Gastroesophageal sphincter (tissue), 4 donors: ENCODE data around the gene EPS8L3. TPM values are rescaled to one million over a fixed set of nuclear protein-coding genes. Genes with fewer than 3 reads are reported as not detected.
"Not testable (repeated sequence)": the region's sequence is repeated elsewhere in the genome, so short reads cannot be mapped to it uniquely, and the experiment has no call there.

Source experiments
- ATAC-seq: fragments of 150-250 bp; one replicate; pipeline ENCODE4 v1.9.1; 2016; ENCODE audit warnings: mild to moderate bottlenecking, moderate library complexity
- H3K27ac ChIP-seq, 4 donors: fragments of 200-600 bp; sonication (generic) in 3 of 4; 1 replicate in 3 of 4; 2 replicates in 1 of 4; pipeline ENCODE4 v1.5.1; 2016 to 2019
- H3K27me3 ChIP-seq: fragments of 200-600 bp; sonication (generic); one replicate; pipeline ENCODE4 v1.5.1; 2019
- H3K36me3 ChIP-seq, 2 donors: fragments of 200-600 bp; sonication (generic); one replicate each; pipeline ENCODE4 v1.5.1; 2019; ENCODE audit warnings: control low read depth in 1 of 2
- H3K4me1 ChIP-seq, 3 donors: fragments of 200-600 bp; sonication (generic); 1 replicate in 2 of 3; 2 replicates in 1 of 3; pipeline ENCODE4 v1.5.1; 2016 to 2019; ENCODE audit warnings: control low read depth in 2 of 3
- H3K4me3 ChIP-seq, 2 donors: fragments of 200-600 bp; sonication (generic); one replicate each; pipeline ENCODE4 v1.5.1; 2019; ENCODE audit warnings: mild to moderate bottlenecking in 1 of 2, moderate library complexity in 1 of 2
- H3K9me3 ChIP-seq, 3 donors: fragments of 200-600 bp; sonication (generic); one replicate each; pipeline ENCODE4 v1.5.1; 2017 to 2019; ENCODE audit warnings: control low read depth in 2 of 3
- CTCF ChIP-seq, 4 experiments: fragments of 200-600 bp in 2 of 4; fragments of 450-650 bp in 2 of 4; sonication (generic) in 1 of 4; IDR thresholded peaks; one replicate each; pipeline ENCODE4 v1.5.1; 2017 to 2019; ENCODE audit warnings: antibody characterized with exemption in 4 of 4, mild to moderate bottlenecking in 2 of 4, moderate library complexity in 2 of 4
- EP300 ChIP-seq: sonication (generic); formaldehyde crosslinking; IDR thresholded peaks from one replicate; pipeline ENCODE4 v1.6.1; 2017; ENCODE audit warnings: antibody characterized with exemption, mild to moderate bottlenecking
- POLR2A ChIP-seq, 2 donors: fragments of 450-650 bp; IDR thresholded peaks; one replicate each; pipeline ENCODE4 v1.6.1; 2017; ENCODE audit warnings: antibody characterized with exemption in 2 of 2, mild to moderate bottlenecking in 2 of 2, moderate library complexity in 1 of 2
- POLR2AphosphoS5 ChIP-seq: sonication (generic); formaldehyde crosslinking; IDR thresholded peaks from one replicate; pipeline ENCODE4 v1.6.1; 2017; ENCODE audit warnings: antibody characterized with exemption
- WGBS, 2 donors: methylation state at CpG; one replicate each; pipeline ENCODE4 v1.1.5; 2018; ENCODE audit warnings: low coverage in 1 of 2; 5-methylcytosine and 5-hydroxymethylcytosine counted together
- total RNA-seq, 4 donors: library from RNA; depleted of rRNA; stranded (reverse); fragments of >200 nt; gene quantifications; one replicate each; pipeline ENCODE4 v1.1.0, GENCODE V29; 2016

The EPS8L3 gene
- total RNA-seq, 4 donors from 2014 or later = 0.12 TPM; not detected in 3

GRCh38 chr1:109704173-109704572 is 59.5 kb downstream of the EPS8L3 start:
- Histone ChIP-seq H3K4me1 (no peaks in the 10 kb centered on the region), H3K9me3 (peaks cover 0 to 7% (median 0%) of the 10 kb centered on the region in 3 donors), H3K27me3 (no peaks in the 10 kb centered on the region), H3K27ac (no peak overlapping the region), H3K36me3 (no peaks in the 10 kb centered on the region), H3K4me3 (no peak overlapping the region)
- no peak for TF ChIP-seq POLR2A (IDR thresholded peaks at IDR 0.05)
- no peak for TF ChIP-seq EP300
- no peak for TF ChIP-seq CTCF (IDR thresholded peaks at IDR 0.05)
- TF ChIP-seq POLR2AphosphoS5 = no peak
- 69 to 83% methylated on average over 8 of the region's 8 CpGs for WGBS, 2 donors
- ATAC-seq = no peak

- H3K9me3 ChIP-seq, H3K4me1 ChIP-seq, H3K36me3 ChIP-seq, ATAC-seq, H3K27me3 ChIP-seq, H3K4me3 ChIP-seq, H3K27ac ChIP-seq: not testable (repeated sequence)
- 89 to 94% methylated on average over 3 of the region's 3 CpGs for WGBS, 2 donors
These were observed 60.8 kb downstream of the EPS8L3 start for GRCh38 chr1:109702940-109703339.

Other genes starting within 250 kb of the EPS8L3 start
- gene GPR61, start 224.1 kb downstream of the EPS8L3 start, total RNA-seq = not detected
- gene GNAI3, start 215.3 kb downstream of the EPS8L3 start, total RNA-seq = 1 to 10 TPM; 6.6 to 9.4 (median 8.0) TPM
- not detected for gene GNAT2, start 144.3 kb downstream of the EPS8L3 start, total RNA-seq
- 10 to 100 TPM; 28.9 to 38.0 (median 35.6) TPM for gene AMPD2, start 144.1 kb downstream of the EPS8L3 start, total RNA-seq
- gene GSTM4, start 107.8 kb downstream of the EPS8L3 start, total RNA-seq = 10 to 100 TPM; 21.4 to 71.0 (median 42.4) TPM
- gene GSTM2, start 95.9 kb downstream of the EPS8L3 start, total RNA-seq = 10 to 100 TPM; 10.4 to 93.7 (median 42.2) TPM
- 10 to 100 TPM in 1 of 4 donors, not detected in 3; 33.1 TPM for gene GSTM1, start 76.1 kb downstream of the EPS8L3 start, total RNA-seq
- 1 to 10 TPM; 2.7 to 9.2 (median 6.3) TPM for gene GSTM5, start 51.7 kb downstream of the EPS8L3 start, total RNA-seq
- gene GSTM3, start 22.9 kb downstream of the EPS8L3 start, total RNA-seq = 10 to 100 TPM; 70.1 to 90.9 (median 80.1) TPM
- 10 to 100 TPM; 29.6 to 50.8 (median 45.9) TPM for gene CSF1, start 146.9 kb upstream of the EPS8L3 start, total RNA-seq
- gene AHCYL1, start 220.8 kb upstream of the EPS8L3 start, total RNA-seq = 100 to 1,000 TPM in 1 of 4 donors, 10 to 100 TPM in 3; 82.6 to 102 (median 92.4) TPM